K562 (cell line): ENCODE measurements around the gene VSNL1. TPM values are rescaled to one million over a fixed set of nuclear protein-coding genes. Genes with fewer than 3 reads are reported as not detected.

Experiments
- ATAC-seq: fragments of 200-7000 bp; cut with Tn5 transposase; 3 replicates; pipeline ENCODE4 v1.9.1; 2020; ENCODE audit warnings: moderate library complexity
- BruUV-seq: library from RNA; stranded (reverse); fragments of 400-500 nt; replicated peaks from 2 replicates; lab custom pipeline; 2021; lab: Mats Ljungman, UMichigan
- CTCF ChIA-PET: fragments of 300-600 bp; formaldehyde crosslinking; extraction: SDS; loops from one replicate; lab custom pipeline; 2021; ENCODE audit warnings: low intra/inter-chr PET ratio; lab: Yijun Ruan, JAX
- POLR2A ChIA-PET: fragments of 300-600, 350-650 bp; sonication (Branson Sonifier 250); formaldehyde crosslinking; extraction: SDS; loops from one replicate; lab custom pipeline; 2021; ENCODE audit warnings: antibody characterized with exemption, inconsistent platforms; lab: Yijun Ruan, JAX
- DNase-seq, 4 experiments: peaks; one replicate each; pipeline versions ENCODE4 v3.0.0 to v3.0.0-alpha.2; 2011 to 2018; ENCODE audit warnings: low spot score in 3 of 4, mixed read lengths in 3 of 4; ENCODE audit errors: extremely low read depth in 1 of 4
- FAIRE-seq: peaks from 2 replicates; lab custom pipeline; 2011; peaks lifted over from hg19 to GRCh38; lab: Jason Lieb, UNC
- H2AFZ ChIP-seq: 2 replicates; pipeline ENCODE4 v1.6.0; 2011; ENCODE audit warnings: low read depth, low read length, control low read depth, inconsistent platforms
- H3K27ac ChIP-seq: fragments of 200-600 bp; 3 replicates; pipeline ENCODE4 v1.8.0; 2011; ENCODE audit warnings: low read depth, mild to moderate bottlenecking, control low read depth, inconsistent platforms, low read length, moderate library complexity, mixed read lengths; ENCODE audit errors: extremely low read depth
- H3K27me3 ChIP-seq, 2 experiments: fragments of 300-600 bp in 1 of 2; 2 replicates in 1 of 2; 3 replicates in 1 of 2; pipeline versions ENCODE4 v1.6.0 to v1.8.0; 2011; ENCODE audit warnings: inconsistent platforms in 2 of 2, low read length in 2 of 2, mild to moderate bottlenecking in 1 of 2, mixed read lengths in 1 of 2, moderate library complexity in 1 of 2; ENCODE audit not compliant: control insufficient read depth in 2 of 2, insufficient read depth in 2 of 2
- H3K36me3 ChIP-seq: fragments of 300-600 bp; 3 replicates; pipeline ENCODE4 v1.8.0; 2011; ENCODE audit warnings: mild to moderate bottlenecking, low read length, inconsistent platforms; ENCODE audit not compliant: control insufficient read depth, insufficient read depth
- H3K4me1 ChIP-seq, 2 experiments: fragments of 200-600 bp in 1 of 2; replicated peaks in 1 of 2; 2 replicates in 1 of 2; 3 replicates in 1 of 2; pipeline versions ENCODE4 v1.5.1 to v1.8.0; 2011; ENCODE audit warnings: inconsistent platforms in 2 of 2, low read length in 2 of 2, mild to moderate bottlenecking in 1 of 2, mixed read lengths in 1 of 2, moderate library complexity in 1 of 2; ENCODE audit not compliant: control insufficient read depth in 2 of 2, insufficient read depth in 2 of 2
- H3K4me2 ChIP-seq: 2 replicates; pipeline ENCODE4 v1.6.1; 2011; ENCODE audit warnings: low read length, control low read depth, inconsistent platforms, mixed read lengths; ENCODE audit not compliant: insufficient read depth
- H3K4me3 ChIP-seq: fragments of 200-600 bp; sonication (generic), shearing (Covaris generic); 2 replicates; pipeline ENCODE4 v1.5.1; 2016; ENCODE audit warnings: control low read depth, inconsistent platforms
- H3K79me2 ChIP-seq: fragments of 200-600 bp; 3 replicates; pipeline ENCODE4 v1.8.0; 2011; ENCODE audit warnings: low read length, inconsistent platforms; ENCODE audit not compliant: control insufficient read depth, insufficient read depth
- H3K9ac ChIP-seq, 2 experiments: 2 replicates each; pipeline versions ENCODE4 v1.6.0 to v1.6.1; 2011; ENCODE audit warnings: low read depth in 2 of 2, low read length in 2 of 2, control low read depth in 1 of 2, inconsistent platforms in 1 of 2, mild to moderate bottlenecking in 1 of 2, mixed read lengths in 1 of 2; ENCODE audit not compliant: insufficient read depth in 1 of 2
- H3K9me1 ChIP-seq: one replicate; pipeline ENCODE4 v1.6.0; 2011; ENCODE audit warnings: inconsistent platforms, mild to moderate bottlenecking, low read length, moderate library complexity; ENCODE audit not compliant: control insufficient read depth, insufficient read depth
- H3K9me3 ChIP-seq: replicated peaks from 2 replicates; pipeline ENCODE4 v1.5.1; 2011; ENCODE audit warnings: low read depth, low read length, inconsistent platforms; ENCODE audit not compliant: control insufficient read depth, insufficient read depth
- H4K20me1 ChIP-seq: replicated peaks from 2 replicates; pipeline ENCODE4 v1.6.1; 2011; ENCODE audit warnings: low read length, inconsistent platforms, mixed read lengths; ENCODE audit not compliant: control insufficient read depth, insufficient read depth
- BHLHE40 ChIP-seq: IDR thresholded peaks from 2 replicates; pipeline ENCODE4 v1.6.1; 2011; ENCODE audit warnings: low read length, improper control_type of control experiment
- CBFB ChIP-seq: sonication (generic); formaldehyde crosslinking; IDR thresholded peaks from 2 replicates; pipeline ENCODE4 v1.4.0; 2020; ENCODE audit warnings: mild to moderate bottlenecking, missing genetic modification reagents
- CBX1 ChIP-seq: sonication (generic); IDR thresholded peaks from 2 replicates; pipeline ENCODE4 v1.6.1; 2016; ENCODE audit warnings: antibody characterized with exemption, low read depth, mild to moderate bottlenecking
- CEBPG ChIP-seq, 3 experiments: fragments of 200-800 bp in 1 of 3; sonication (Bioruptor generic) in 1 of 3; sonication (generic) in 1 of 3; formaldehyde crosslinking in 1 of 3; IDR thresholded peaks in 2 of 3; conservative IDR thresholded peaks in 1 of 3; 2 replicates each; pipeline versions ENCODE4 v1.6.1 to v1.8.0; 2016 to 2022; ENCODE audit warnings: missing compliant biosample characterization in 2 of 3, missing genetic modification characterization in 2 of 3, mild to moderate bottlenecking in 1 of 3, missing genetic modification reagents in 1 of 3
- ESRRA ChIP-seq: fragments of 450-650 bp; IDR thresholded peaks from 2 replicates; pipeline ENCODE4 v1.6.1; 2014; ENCODE audit warnings: low read depth, mild to moderate bottlenecking, moderate library complexity, borderline replicate concordance
- HDAC8 ChIP-seq: fragments of 450-650 bp; IDR thresholded peaks from 2 replicates; pipeline ENCODE4 v1.6.1; 2016; ENCODE audit warnings: mild to moderate bottlenecking, missing genetic modification characterization, moderate library complexity, missing compliant biosample characterization
- HOXB6 ChIP-seq: fragments of 250-450 bp; sonication (Bioruptor Pico); IDR thresholded peaks from 2 replicates; pipeline ENCODE4 v1.5.1; 2022; ENCODE audit warnings: mild to moderate bottlenecking, borderline replicate concordance
- ILF3 ChIP-seq: fragments of 450-650 bp; IDR thresholded peaks from 2 replicates; pipeline ENCODE4 v1.6.1; 2018; ENCODE audit warnings: antibody characterized with exemption, mild to moderate bottlenecking, moderate library complexity, borderline replicate concordance
- PCBP2 ChIP-seq: fragments of 200-400 bp; formaldehyde crosslinking; IDR thresholded peaks from 2 replicates; pipeline ENCODE4 v1.6.1; 2018; ENCODE audit warnings: low read length, low read depth, mild to moderate bottlenecking, moderate library complexity; ENCODE audit not compliant: poor library complexity, severe bottlenecking
- TEAD4 ChIP-seq, 2 experiments: sonication (generic) in 1 of 2; formaldehyde crosslinking in 1 of 2; IDR thresholded peaks; 2 replicates each; pipeline versions ENCODE4 v1.6.1 to v1.8.0; 2012 to 2022; ENCODE audit warnings: borderline replicate concordance in 1 of 2, inconsistent platforms in 1 of 2, low read length in 1 of 2, mild to moderate bottlenecking in 1 of 2, missing genetic modification reagents in 1 of 2
- ZBED1 ChIP-seq: IDR thresholded peaks from 2 replicates; pipeline ENCODE4 v1.6.1; 2014
- ZNF431 ChIP-seq: sonication (generic); formaldehyde crosslinking; IDR thresholded peaks from 2 replicates; pipeline ENCODE4 v1.8.0; 2022; ENCODE audit warnings: mild to moderate bottlenecking, missing genetic modification reagents
- WGBS: fragments of 100-300 bp; shearing (Covaris generic); methylation state at CpG from one replicate; pipeline ENCODE4 v1.1.6; 2016; ENCODE audit warnings: low coverage, mixed read lengths; ENCODE audit not compliant: insufficient coverage; ENCODE audit errors: missing lambda C conversion rate; 5-methylcytosine and 5-hydroxymethylcytosine counted together
- in situ Hi-C: fragments of 300-500 bp; cut with MboI; formaldehyde crosslinking; loops from 4 replicates; pipeline ENCODE4 v1.15.0; 2018; ENCODE audit warnings: inconsistent platforms, mixed read lengths
- intact Hi-C: fragments of 100-400 bp; cut with micrococcal nuclease; formaldehyde crosslinking; loops from 2 replicates; pipeline ENCODE4 v1.14.2; 2022
- polyA plus RNA-seq, 8 experiments: library from polyadenylated mRNA; depleted of rRNA in 4 of 8; stranded (reverse) in 5 of 8; unstranded in 3 of 8; fragments of >200 nt; fragmentation: Nextera tagmentation in 2 of 8; fragmentation: Illumina TruSeq in 1 of 8; extraction: Ambion mirVana in 2 of 8; extraction: Trizol in 1 of 8; gene quantifications; 2 replicates each; pipeline versions ENCODE4 v1.2.1 to v1.2.3, GENCODE V29; 2011 to 2014; ENCODE audit warnings: inconsistent platforms in 1 of 8, missing spikeins in 1 of 8
- total RNA-seq, 7 experiments: library from RNA; depleted of rRNA in 6 of 7; stranded (reverse); fragments of >200 nt in 6 of 7; fragmentation: Illumina TruSeq in 2 of 7; extraction: Trizol in 2 of 7; gene quantifications; 2 replicates each; pipeline versions ENCODE4 v1.2.1 to v1.2.3, GENCODE V29; 2011 to 2021; ENCODE audit warnings: low replicate concordance in 1 of 7
- TF ChIP-seq, protein P1 (sequence below), 2 experiments: fragments of 200-800 bp in 1 of 2; sonication (Bioruptor generic) in 1 of 2; sonication (generic) in 1 of 2; formaldehyde crosslinking in 1 of 2; IDR thresholded peaks in 1 of 2; conservative IDR thresholded peaks in 1 of 2; 2 replicates each; pipeline versions ENCODE4 v1.5.0 to v1.6.1; 2016 to 2020; ENCODE audit warnings: missing compliant biosample characterization in 1 of 2, missing genetic modification characterization in 1 of 2, missing genetic modification reagents in 1 of 2
- TF ChIP-seq, protein P2 (sequence below): fragments of 450-650 bp; IDR thresholded peaks from 2 replicates; pipeline ENCODE4 v1.6.1; 2016; ENCODE audit warnings: low read depth, mild to moderate bottlenecking, moderate library complexity

Gene VSNL1
- total and polyA plus RNA-seq, 9 of the 15 experiments (the other 6 are each of a cell fraction or from before 2014, with no cell fraction given): 0.20 TPM; not detected in 8

DNA sequence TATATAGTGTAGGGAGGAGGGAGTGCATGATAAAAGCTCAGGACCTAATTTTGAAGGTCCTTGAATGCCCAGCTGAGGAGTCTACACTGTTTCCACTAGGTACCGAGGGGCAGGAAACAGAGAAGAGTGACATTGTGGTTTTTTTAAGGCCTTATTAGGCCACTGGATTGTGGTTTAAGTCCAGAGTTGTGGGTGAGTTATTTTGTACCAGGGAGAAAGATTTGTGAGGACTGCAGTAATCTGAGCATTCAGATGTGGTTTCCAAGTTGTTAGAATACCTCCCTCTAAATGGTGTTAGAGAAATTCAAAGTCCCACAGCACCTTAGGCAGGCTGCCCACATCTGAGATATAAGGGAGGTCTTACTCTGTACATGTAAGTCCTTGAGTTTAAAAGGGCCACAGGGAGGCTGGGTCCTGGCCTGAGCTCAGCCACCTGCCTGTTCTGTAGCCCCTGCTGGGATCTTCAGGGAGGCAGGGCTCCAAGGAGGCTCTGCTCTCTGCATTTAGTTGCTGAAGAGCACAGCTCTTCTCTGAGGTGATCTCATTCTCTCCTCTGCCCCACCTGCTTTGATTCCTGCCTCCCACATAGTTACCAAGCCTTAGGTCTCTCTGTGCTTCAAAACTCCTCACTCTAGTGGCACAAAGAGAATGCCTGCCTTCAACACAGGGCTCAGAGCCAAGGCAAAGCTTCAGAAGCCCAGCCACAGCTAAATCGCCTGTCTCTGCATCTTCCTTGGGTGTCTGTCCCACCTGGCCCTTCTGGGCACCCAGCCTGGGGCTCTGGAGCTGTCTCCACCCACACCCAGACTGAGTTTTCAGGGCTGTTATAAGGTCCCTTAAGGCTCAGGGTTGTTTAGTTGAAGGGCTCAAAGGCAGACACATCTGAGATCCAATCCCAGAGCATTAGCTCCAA lies 88.1 kb downstream of the VSNL1 start (continued):
- no peak for TF ChIP-seq PCBP2
- no peak for TF ChIP-seq CBFB
- no peak for TF ChIP-seq ILF3
- TF ChIP-seq, all 486 proteins: peak for 0

DNA sequence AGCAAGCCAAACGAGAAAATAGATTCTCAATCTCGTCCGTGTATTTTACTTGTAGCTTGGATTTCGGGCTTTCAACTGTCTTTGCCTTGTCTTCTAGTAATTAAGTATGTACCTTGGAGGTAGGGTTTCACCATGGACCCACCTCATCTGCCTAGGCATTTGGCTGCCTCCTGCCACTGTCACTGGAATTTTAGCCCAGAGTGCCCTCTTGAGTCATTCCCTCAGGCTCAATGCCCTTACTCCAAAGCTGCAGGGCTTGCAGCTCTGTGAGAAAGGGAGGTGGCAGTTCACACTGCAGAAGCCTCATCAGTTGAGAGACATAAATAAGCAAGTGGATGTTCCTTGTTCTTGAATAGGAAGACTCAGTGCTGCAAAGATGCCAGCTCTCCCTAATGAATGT lies 89.6 kb downstream of the VSNL1 start:
- H2AFZ ChIP-seq: no peak overlapping the region
- peaks cover 3 to 7% of the 10 kb centered on the region in 2 experiments; a peak in 4 of 5 replicates for H3K4me1 ChIP-seq
- H3K9me1 ChIP-seq: no peaks in the 10 kb centered on the region
- no TSS peak for BruUV-seq
- CTCF ChIA-PET: interaction anchor here (0.6 kb wide), 1 partner anchor 160 kb away, joined by 4 read pairs; no protein-coding TSS in a partner anchor
- no peaks in the 10 kb centered on the region for H3K79me2 ChIP-seq
- H3K4me3 ChIP-seq: no peak overlapping the region
- H3K9me3 ChIP-seq: no peaks in the 10 kb centered on the region
- DNase-seq (no peak), ATAC-seq (no peak), FAIRE-seq (no peak)
- in situ Hi-C loops (no loop called here), intact Hi-C loops (no loop called here)
- H3K9ac ChIP-seq: no peak overlapping the region
- H3K27me3 ChIP-seq: no peaks in the 10 kb centered on the region
- no peak overlapping the region for H3K4me2 ChIP-seq
- no peaks in the 10 kb centered on the region for H3K36me3 ChIP-seq
- no peak overlapping the region for H3K27ac ChIP-seq
- 29% methylated on average over 4 of the region's 4 CpGs for WGBS
- POLR2A ChIA-PET: interaction anchor here (0.6 to 1.4 kb wide), 2 partner anchors 16 to 56 kb away, joined by 3 read pairs; no protein-coding TSS in a partner anchor
- no peaks in the 10 kb centered on the region; the same call in 1 of the 2 replicates for H4K20me1 ChIP-seq
- no peak for TF ChIP-seq CBX1
- TF ChIP-seq HOXB6 (CRISPR knock-in tag): no peak
- TF ChIP-seq, protein P1, sequence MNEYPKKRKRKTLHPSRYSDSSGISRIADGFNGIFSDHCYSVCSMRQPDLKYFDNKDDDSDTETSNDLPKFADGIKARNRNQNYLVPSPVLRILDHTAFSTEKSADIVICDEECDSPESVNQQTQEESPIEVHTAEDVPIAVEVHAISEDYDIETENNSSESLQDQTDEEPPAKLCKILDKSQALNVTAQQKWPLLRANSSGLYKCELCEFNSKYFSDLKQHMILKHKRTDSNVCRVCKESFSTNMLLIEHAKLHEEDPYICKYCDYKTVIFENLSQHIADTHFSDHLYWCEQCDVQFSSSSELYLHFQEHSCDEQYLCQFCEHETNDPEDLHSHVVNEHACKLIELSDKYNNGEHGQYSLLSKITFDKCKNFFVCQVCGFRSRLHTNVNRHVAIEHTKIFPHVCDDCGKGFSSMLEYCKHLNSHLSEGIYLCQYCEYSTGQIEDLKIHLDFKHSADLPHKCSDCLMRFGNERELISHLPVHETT (CRISPR knock-in tag; conservative IDR thresholded peaks at IDR 0.05 in 1 of 2, IDR thresholded peaks at IDR 0.05 in 1 of 2): no peak
- no peak for TF ChIP-seq BHLHE40
- TF ChIP-seq ZBED1: no peak
- TF ChIP-seq ESRRA: no peak
- TF ChIP-seq HDAC8 (tag): no peak
- TF ChIP-seq, protein P2, sequence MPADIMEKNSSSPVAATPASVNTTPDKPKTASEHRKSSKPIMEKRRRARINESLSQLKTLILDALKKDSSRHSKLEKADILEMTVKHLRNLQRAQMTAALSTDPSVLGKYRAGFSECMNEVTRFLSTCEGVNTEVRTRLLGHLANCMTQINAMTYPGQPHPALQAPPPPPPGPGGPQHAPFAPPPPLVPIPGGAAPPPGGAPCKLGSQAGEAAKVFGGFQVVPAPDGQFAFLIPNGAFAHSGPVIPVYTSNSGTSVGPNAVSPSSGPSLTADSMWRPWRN: no peak
- no peak for TF ChIP-seq TEAD4 (IDR thresholded peaks at IDR 0.05; ENCODE audit: low read length)
- TF ChIP-seq TEAD4 (CRISPR knock-in tag; IDR thresholded peaks at IDR 0.05; ENCODE audit: borderline replicate concordance): no peak
- no peak for TF ChIP-seq CEBPG (CRISPR knock-in tag; IDR thresholded peaks at IDR 0.05)
- no peak for TF ChIP-seq CEBPG (tag; conservative IDR thresholded peaks at IDR 0.05 in 1 of 2, IDR thresholded peaks at IDR 0.05 in 1 of 2)
- TF ChIP-seq ZNF431 (CRISPR knock-in tag): no peak
